ENCODE data around the gene TRAPPC10. TPM values are rescaled to one million over a fixed set of nuclear protein-coding genes. Genes with fewer than 3 reads are reported as not detected.

Gene TRAPPC10
- total and polyA plus RNA-seq, 2 donors (not counting 1 experiment from before 2014, with no cell fraction given), result 61.7 to 145 TPM

DNA sequence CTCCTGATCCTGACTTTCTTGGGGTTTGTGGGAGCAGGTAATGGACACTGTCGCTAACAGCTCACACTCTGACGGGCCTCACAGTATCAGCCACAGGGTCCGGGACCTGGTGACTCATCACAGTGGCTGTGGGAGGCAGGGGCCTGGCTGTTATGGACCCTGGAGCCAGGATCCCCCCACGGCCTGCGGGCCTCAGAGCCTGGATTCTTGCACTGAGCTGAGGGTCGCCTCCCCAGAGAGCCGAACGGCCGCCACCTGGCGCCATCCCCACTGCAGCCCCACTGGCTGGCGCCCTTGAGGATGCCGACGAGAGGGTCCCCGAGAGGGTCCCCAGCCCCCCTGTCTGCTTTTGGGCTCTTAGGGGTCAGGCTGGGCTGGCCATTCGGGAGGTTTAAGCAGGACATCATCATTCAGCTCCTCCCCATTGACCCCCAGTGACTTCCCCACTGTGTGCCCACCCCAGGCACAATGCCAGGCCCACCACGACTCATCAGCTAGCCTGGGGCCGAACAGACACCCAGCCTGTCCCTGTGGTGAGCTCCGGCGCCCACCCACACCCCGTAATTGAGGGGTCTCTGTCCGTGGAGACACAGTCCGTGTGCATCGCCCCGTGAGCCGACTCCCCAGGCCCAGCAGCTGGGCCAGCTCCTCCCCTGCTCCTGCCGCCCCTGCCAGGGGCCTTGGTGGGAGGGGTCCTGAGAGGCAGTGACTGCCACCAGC lies 30.8 kb upstream of the TRAPPC10 start:
- intact Hi-C loops (cut with micrococcal nuclease), result no loop called here
- no peak overlapping the region for H3K27ac Mint-ChIP-seq
- CTCF ChIA-PET, result interaction anchor here (1.4 to 1.9 kb wide), 2 partner anchors 171 to 812 kb away, joined by 3 to 7 read pairs; no protein-coding TSS in a partner anchor
- H3K9ac ChIP-seq (ENCODE audit: low read length), result no peak overlapping the region
- no peak overlapping the region for H3K27ac ChIP-seq (ENCODE audit: low read length in 2 of 2)
- TF ChIP-seq, protein P1, sequence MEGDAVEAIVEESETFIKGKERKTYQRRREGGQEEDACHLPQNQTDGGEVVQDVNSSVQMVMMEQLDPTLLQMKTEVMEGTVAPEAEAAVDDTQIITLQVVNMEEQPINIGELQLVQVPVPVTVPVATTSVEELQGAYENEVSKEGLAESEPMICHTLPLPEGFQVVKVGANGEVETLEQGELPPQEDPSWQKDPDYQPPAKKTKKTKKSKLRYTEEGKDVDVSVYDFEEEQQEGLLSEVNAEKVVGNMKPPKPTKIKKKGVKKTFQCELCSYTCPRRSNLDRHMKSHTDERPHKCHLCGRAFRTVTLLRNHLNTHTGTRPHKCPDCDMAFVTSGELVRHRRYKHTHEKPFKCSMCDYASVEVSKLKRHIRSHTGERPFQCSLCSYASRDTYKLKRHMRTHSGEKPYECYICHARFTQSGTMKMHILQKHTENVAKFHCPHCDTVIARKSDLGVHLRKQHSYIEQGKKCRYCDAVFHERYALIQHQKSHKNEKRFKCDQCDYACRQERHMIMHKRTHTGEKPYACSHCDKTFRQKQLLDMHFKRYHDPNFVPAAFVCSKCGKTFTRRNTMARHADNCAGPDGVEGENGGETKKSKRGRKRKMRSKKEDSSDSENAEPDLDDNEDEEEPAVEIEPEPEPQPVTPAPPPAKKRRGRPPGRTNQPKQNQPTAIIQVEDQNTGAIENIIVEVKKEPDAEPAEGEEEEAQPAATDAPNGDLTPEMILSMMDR (IDR thresholded peaks at IDR 0.05), result no peak
- TF ChIP-seq EZH2 (IDR thresholded peaks at IDR 0.05; ENCODE audit: borderline replicate concordance, insufficient read depth, low read depth, low read length, poor library complexity, severe bottlenecking), result no peak
- H3K79me2 ChIP-seq (ENCODE audit: control insufficient read depth, insufficient read depth, low read length), result no peaks in the 10 kb centered on the region
- H3K27me3 ChIP-seq (replicated peaks in 1 of 4; ENCODE audit: control extremely low read depth in 1 of 4, control insufficient read depth in 3 of 4, insufficient read depth in 4 of 4, low read length in 3 of 4), result no peaks in the 10 kb centered on the region
- ATAC-seq (ENCODE audit: low read depth) (no peak), DNase-seq (no peak)
- no peak overlapping the region for H3K4me3 Mint-ChIP-seq
- H2AFZ ChIP-seq (ENCODE audit: insufficient read depth, low read depth, low read length, poor library complexity, severe bottlenecking), result no peak overlapping the region
- no peaks in the 10 kb centered on the region for H3K4me1 ChIP-seq (ENCODE audit: control insufficient read depth in 2 of 2, insufficient read depth in 2 of 2, low read length in 2 of 2)
- H3K9me3 Mint-ChIP-seq (ENCODE audit: insufficient read depth), result no peaks in the 10 kb centered on the region
- H3K4me1 Mint-ChIP-seq, result peaks cover 4% of the 10 kb centered on the region
- WGBS (ENCODE audit: insufficient coverage), result 98% methylated on average over 21 of the region's 26 CpGs
- POLR2A ChIA-PET, result no interaction called here
- no peaks in the 10 kb centered on the region for H4K20me1 ChIP-seq (ENCODE audit: control insufficient read depth, insufficient read depth, low read length, poor library complexity, severe bottlenecking)
- H3K4me2 ChIP-seq (replicated peaks; ENCODE audit: low read depth, low read length, poor library complexity, severe bottlenecking), result no peak overlapping the region
- no peaks in the 10 kb centered on the region for H3K27me3 Mint-ChIP-seq
- H3K9me3 ChIP-seq (ENCODE audit: control extremely low read depth in 1 of 3, control insufficient read depth in 2 of 3, insufficient read depth in 1 of 3, low read length in 2 of 3), result no peaks in the 10 kb centered on the region
- peaks cover 0 to 11% of the 10 kb centered on the region in 2 experiments for H3K36me3 ChIP-seq (replicated peaks in 1 of 2; ENCODE audit: control extremely low read depth in 1 of 2, control insufficient read depth in 1 of 2, extremely low read depth in 1 of 2, insufficient read depth in 2 of 2, low read length in 1 of 2)
- H3K4me3 ChIP-seq (ENCODE audit: control extremely low read depth in 1 of 5, extremely low read depth in 1 of 5, insufficient read depth in 1 of 5, low read depth in 2 of 5, low read length in 4 of 5), result no peak overlapping the region

DNA sequence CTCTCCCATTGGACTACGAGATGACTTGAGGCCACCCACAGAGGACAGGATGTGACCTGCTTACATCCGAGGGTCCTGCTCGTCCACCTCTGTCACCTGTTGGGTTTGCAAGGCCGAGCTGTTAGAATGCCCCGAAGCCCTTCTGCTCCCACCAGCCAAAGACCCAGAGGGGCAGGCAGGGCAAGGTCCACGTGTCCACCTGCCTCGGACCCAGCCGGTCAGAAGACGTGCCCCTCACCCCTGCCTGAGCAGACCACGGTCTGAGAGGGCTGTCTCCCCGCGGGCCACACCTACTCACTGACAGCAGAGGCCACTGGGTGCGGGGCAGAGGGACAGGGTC lies 30.3 kb upstream of the TRAPPC10 start:
- CTCF ChIA-PET, result no interaction called here
- POLR2A ChIA-PET, result no interaction called here
- Mint-ChIP-seq H3K4me1 (peaks cover 8% of the 10 kb centered on the region), H3K4me3 (no peak overlapping the region), H3K27ac (no peak overlapping the region), H3K9me3 (ENCODE audit: insufficient read depth) (no peaks in the 10 kb centered on the region), H3K27me3 (no peaks in the 10 kb centered on the region)
- DNase-seq (no peak), ATAC-seq (ENCODE audit: low read depth) (no peak)
- Histone ChIP-seq H3K36me3 (replicated peaks in 1 of 2; ENCODE audit: control extremely low read depth in 1 of 2, control insufficient read depth in 1 of 2, extremely low read depth in 1 of 2, insufficient read depth in 2 of 2, low read length in 1 of 2) (peaks cover 0 to 11% of the 10 kb centered on the region in 2 experiments), H3K4me2 (replicated peaks; ENCODE audit: low read depth, low read length, poor library complexity, severe bottlenecking) (no peak overlapping the region), H3K27me3 (replicated peaks in 1 of 4; ENCODE audit: control extremely low read depth in 1 of 4, control insufficient read depth in 3 of 4, insufficient read depth in 4 of 4, low read length in 3 of 4) (no peaks in the 10 kb centered on the region), H2AFZ (ENCODE audit: insufficient read depth, low read depth, low read length, poor library complexity, severe bottlenecking) (no peak overlapping the region), H3K27ac (ENCODE audit: low read length in 2 of 2) (no peak overlapping the region), H3K4me3 (ENCODE audit: control extremely low read depth in 1 of 5, extremely low read depth in 1 of 5, insufficient read depth in 1 of 5, low read depth in 2 of 5, low read length in 4 of 5) (no peak overlapping the region), H3K4me1 (ENCODE audit: control insufficient read depth in 2 of 2, insufficient read depth in 2 of 2, low read length in 2 of 2) (no peaks in the 10 kb centered on the region), H3K79me2 (ENCODE audit: control insufficient read depth, insufficient read depth, low read length) (no peaks in the 10 kb centered on the region), H3K9me3 (ENCODE audit: control extremely low read depth in 1 of 3, control insufficient read depth in 2 of 3, insufficient read depth in 1 of 3, low read length in 2 of 3) (no peaks in the 10 kb centered on the region), H4K20me1 (ENCODE audit: control insufficient read depth, insufficient read depth, low read length, poor library complexity, severe bottlenecking) (no peaks in the 10 kb centered on the region), H3K9ac (ENCODE audit: low read length) (no peak overlapping the region)
- 97% methylated on average over 12 of the region's 13 CpGs for WGBS (ENCODE audit: insufficient coverage)
- no peak for TF ChIP-seq EZH2 (IDR thresholded peaks at IDR 0.05; ENCODE audit: borderline replicate concordance, insufficient read depth, low read depth, low read length, poor library complexity, severe bottlenecking)
- TF ChIP-seq, protein P1 (IDR thresholded peaks at IDR 0.05), result no peak
- intact Hi-C loops (cut with micrococcal nuclease), result no loop called here
